Kidney (tissue), 14 donors: ENCODE results near the gene PHYHIPL. TPM values are rescaled to one million over a fixed set of nuclear protein-coding genes. Genes with fewer than 3 reads are reported as not detected.
A peak's percentile ranks its signal among the peaks of the same experiment; 100 is the strongest.

Source experiments
- DNase-seq, 5 donors: peaks; one replicate each; pipeline ENCODE4 v3.0.0-alpha.2; 2013 to 2020
- FAIRE-seq: peaks from 2 replicates; lab custom pipeline; 2012; peaks lifted over from hg19 to GRCh38; lab: Jason Lieb, UNC
- H3K27ac ChIP-seq, 2 donors: one replicate each; pipeline ENCODE4 v1.7.0; 2013; ENCODE audit warnings: low read depth in 2 of 2, low read length in 2 of 2, inconsistent platforms in 1 of 2
- H3K27me3 ChIP-seq: one replicate; pipeline ENCODE4 v1.7.1; 2013; ENCODE audit warnings: low read length, inconsistent platforms; ENCODE audit not compliant: control insufficient read depth, insufficient read depth
- H3K36me3 ChIP-seq, 3 donors: one replicate each; pipeline versions ENCODE4 v1.7.0 to v1.7.1; 2013; ENCODE audit warnings: low read length in 3 of 3, control low read depth in 1 of 3, inconsistent platforms in 1 of 3; ENCODE audit not compliant: insufficient read depth in 3 of 3, control insufficient read depth in 2 of 3
- H3K4me1 ChIP-seq, 3 donors: one replicate each; pipeline versions ENCODE4 v1.7.0 to v1.7.1; 2013; ENCODE audit warnings: low read length in 3 of 3, inconsistent platforms in 1 of 3, low read depth in 1 of 3; ENCODE audit not compliant: control insufficient read depth in 2 of 3, insufficient read depth in 2 of 3
- H3K4me3 ChIP-seq, 3 donors: one replicate each; pipeline versions ENCODE4 v1.7.0 to v1.8.1; 2013; ENCODE audit warnings: low read length in 3 of 3, control low read depth in 1 of 3, inconsistent platforms in 1 of 3
- H3K9ac ChIP-seq, 3 donors: one replicate each; pipeline versions ENCODE4 v1.7.0 to v1.7.1; 2013; ENCODE audit warnings: low read length in 3 of 3, control low read depth in 1 of 3, inconsistent platforms in 1 of 3
- H3K9me3 ChIP-seq, 3 donors: one replicate each; pipeline versions ENCODE4 v1.7.0 to v1.7.1; 2013; ENCODE audit warnings: low read length in 3 of 3, control low read depth in 1 of 3, inconsistent platforms in 1 of 3; ENCODE audit not compliant: control insufficient read depth in 2 of 3, insufficient read depth in 1 of 3
- intact Hi-C: fragments of 100-400 bp; cut with DNase I; formaldehyde crosslinking; loops from one replicate; pipeline ENCODE4 v1.11.1; 2022
- polyA plus RNA-seq: library from polyadenylated mRNA; stranded (reverse); fragments of 350-450 nt; fragmentation: Illumina TruSeq; extraction: RNeasy Lipid Tissue Mini Kit (QIAGEN cat#74804); gene quantifications from one replicate; pipeline ENCODE4 v1.2.3, GENCODE V29; 2014; ENCODE audit warnings: low read depth, low replicate concordance; ENCODE audit not compliant: insufficient read depth
- total RNA-seq: library from RNA; stranded (reverse); fragmentation: NEBNext Ultra II Directional; extraction: Animal tissue kit (Norgen Biotek cat#: 25700); gene quantifications from one replicate; pipeline ENCODE4 v1.2.1, GENCODE V29; 2021
- TF ChIP-seq, protein P1 (sequence below): IDR thresholded peaks from 3 replicates; pipeline ENCODE4 v1.5.1; 2012; ENCODE audit warnings: mild to moderate bottlenecking, moderate library complexity, borderline replicate concordance; ENCODE audit not compliant: insufficient read depth; ENCODE audit errors: extremely low read depth
- donor health status: control.
- donor health status: control.
- donor health status: control.
- donor health status: control.
- donor health status: control.
- donor health status: DM: yes; HTN: yes; CAD: no.
- donor health status: Normal renal cell carcinoma (clear cell type).

The PHYHIPL gene
- total and polyA plus RNA-seq, 2 donors from 2014 or later = 12.0 to 19.2 TPM

- H3K9me3 ChIP-seq = no peaks in the 10 kb centered on the region
- DNase-seq (no peak), FAIRE-seq (peak; percentile 45)
- no peaks in the 10 kb centered on the region for H3K36me3 ChIP-seq
- H3K9ac ChIP-seq = no peak overlapping the region
- H3K27ac ChIP-seq = no peak overlapping the region
- peaks cover 2% of the 10 kb centered on the region for H3K27me3 ChIP-seq
- intact Hi-C loops = no loop called here
- peaks cover 0 to 1% (median 0%) of the 10 kb centered on the region in 3 donors for H3K4me1 ChIP-seq
- peak overlapping the region in 1 of 3 donors; percentile 43 for H3K4me3 ChIP-seq
- TF ChIP-seq, protein P1, sequence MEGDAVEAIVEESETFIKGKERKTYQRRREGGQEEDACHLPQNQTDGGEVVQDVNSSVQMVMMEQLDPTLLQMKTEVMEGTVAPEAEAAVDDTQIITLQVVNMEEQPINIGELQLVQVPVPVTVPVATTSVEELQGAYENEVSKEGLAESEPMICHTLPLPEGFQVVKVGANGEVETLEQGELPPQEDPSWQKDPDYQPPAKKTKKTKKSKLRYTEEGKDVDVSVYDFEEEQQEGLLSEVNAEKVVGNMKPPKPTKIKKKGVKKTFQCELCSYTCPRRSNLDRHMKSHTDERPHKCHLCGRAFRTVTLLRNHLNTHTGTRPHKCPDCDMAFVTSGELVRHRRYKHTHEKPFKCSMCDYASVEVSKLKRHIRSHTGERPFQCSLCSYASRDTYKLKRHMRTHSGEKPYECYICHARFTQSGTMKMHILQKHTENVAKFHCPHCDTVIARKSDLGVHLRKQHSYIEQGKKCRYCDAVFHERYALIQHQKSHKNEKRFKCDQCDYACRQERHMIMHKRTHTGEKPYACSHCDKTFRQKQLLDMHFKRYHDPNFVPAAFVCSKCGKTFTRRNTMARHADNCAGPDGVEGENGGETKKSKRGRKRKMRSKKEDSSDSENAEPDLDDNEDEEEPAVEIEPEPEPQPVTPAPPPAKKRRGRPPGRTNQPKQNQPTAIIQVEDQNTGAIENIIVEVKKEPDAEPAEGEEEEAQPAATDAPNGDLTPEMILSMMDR = no peak
Measured at GRCh38 chr10:59180689-59181270, 4.3 kb downstream of the PHYHIPL start.

- Histone ChIP-seq H3K36me3 (no peaks in the 10 kb centered on the region), H3K27me3 (peaks cover 2% of the 10 kb centered on the region), H3K9me3 (no peaks in the 10 kb centered on the region), H3K9ac (no peak overlapping the region), H3K27ac (no peak overlapping the region), H3K4me3 (no peak overlapping the region), H3K4me1 (no peaks in the 10 kb centered on the region)
- intact Hi-C loops = no loop called here
- FAIRE-seq = peak; percentile 97
- TF ChIP-seq, protein P1 = peak; percentile 65
- DNase-seq = peak in 4 of 5 donors; percentile 11 to 83 (median 47)
Measured at GRCh38 chr10:59181668-59182067, 5.2 kb downstream of the PHYHIPL start.

DNA sequence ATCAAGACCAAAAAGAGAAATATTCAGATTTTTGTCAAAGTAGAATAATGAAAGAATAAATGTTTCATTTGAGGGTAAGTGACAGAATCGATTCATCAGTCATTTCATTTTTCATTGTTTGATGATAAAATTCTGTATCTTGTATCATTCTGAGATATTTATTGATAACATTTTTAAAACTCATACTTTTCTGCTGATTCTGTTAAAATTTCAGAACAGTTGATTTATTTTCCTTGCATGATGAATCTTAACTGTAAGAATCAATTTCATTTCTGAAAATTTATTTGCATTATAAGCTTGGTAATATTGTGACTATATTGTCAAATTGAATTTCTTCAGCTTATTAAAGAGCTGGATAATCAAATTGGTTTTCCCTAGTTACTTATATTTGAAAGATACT lies 13.9 kb downstream of the PHYHIPL start:
- no peak for FAIRE-seq
- no peak for DNase-seq
- Histone ChIP-seq H3K36me3 (no peaks in the 10 kb centered on the region), H3K4me1 (no peaks in the 10 kb centered on the region), H3K9ac (no peak overlapping the region), H3K27me3 (no peaks in the 10 kb centered on the region), H3K4me3 (no peak overlapping the region), H3K9me3 (no peaks in the 10 kb centered on the region), H3K27ac (no peak overlapping the region)
- TF ChIP-seq, protein P1 = no peak
- intact Hi-C loops = no loop called here
